HCT116 (cell line): ENCODE measurements around the gene NINJ1. TPM values are rescaled to one million over a fixed set of nuclear protein-coding genes. Genes with fewer than 3 reads are reported as not detected.

ENCODE experiments used
- ATAC-seq: fragments of 200-7000 bp; cut with Tn5 transposase; 2 replicates; pipeline ENCODE4 v1.9.1; 2020; ENCODE audit warnings: mild to moderate bottlenecking, moderate library complexity
- BruUV-seq: library from RNA; stranded (reverse); fragments of 400-500 nt; replicated peaks from 2 replicates; lab custom pipeline; 2021; lab: Mats Ljungman, UMichigan
- CTCF ChIA-PET: fragments of 300-600 bp; sonication (Branson Sonifier 250); formaldehyde crosslinking; loops from one replicate; lab custom pipeline; 2021; ENCODE audit warnings: antibody characterized with exemption; lab: Charles Lee
- POLR2A ChIA-PET: fragments of 300-600, 350-600 bp; sonication (Branson Sonifier 250); formaldehyde crosslinking; loops from one replicate; lab custom pipeline; 2021; ENCODE audit warnings: antibody characterized with exemption; lab: Charles Lee
- RAD21 ChIA-PET, 2 experiments: fragments of 300-600 bp; sonication (Branson Sonifier 250); formaldehyde crosslinking; loops; one replicate each; lab custom pipeline; 2023; ENCODE audit warnings: low total read pairs in 2 of 2; ENCODE audit not compliant: uncharacterized antibody in 2 of 2, unreplicated experiment in 2 of 2, low non-redundant PET in 1 of 2; lab: Charles Lee
- DNase-seq: peaks from one replicate; pipeline ENCODE4 v3.0.0-alpha.2; 2010; ENCODE audit warnings: low read depth, low spot score
- H2AFZ ChIP-seq: fragments of 200-600 bp; shearing (Covaris generic), sonication (generic); 2 replicates; pipeline ENCODE4 v1.6.1; 2017; ENCODE audit warnings: low read depth, mixed run types, mixed read lengths, antibody characterized with exemption, low read length; ENCODE audit not compliant: poor library complexity, severe bottlenecking
- H3K27ac ChIP-seq: 2 replicates; pipeline ENCODE4 v1.5.1; 2012; ENCODE audit warnings: low read depth, low read length
- H3K27me3 ChIP-seq: fragments of 200-600 bp; sonication (generic); 2 replicates; pipeline ENCODE4 v1.6.1; 2016; ENCODE audit warnings: mixed run types, low read length, mixed read lengths; ENCODE audit not compliant: insufficient read depth
- H3K36me3 ChIP-seq, 2 experiments: fragments of 200-500 bp in 1 of 2; fragments of 200-600 bp in 1 of 2; sonication (Bioruptor generic) in 1 of 2; sonication (generic) in 1 of 2; 2 replicates each; pipeline versions ENCODE4 v1.5.1 to v1.6.1; 2014 to 2016; ENCODE audit warnings: low read length in 2 of 2, inconsistent platforms in 1 of 2, mixed read lengths in 1 of 2, mixed run types in 1 of 2; ENCODE audit not compliant: insufficient read depth in 2 of 2, control insufficient read depth in 1 of 2
- H3K4me1 ChIP-seq, 2 experiments: fragments of 200-600 bp in 1 of 2; sonication (generic) in 1 of 2; 2 replicates each; pipeline versions ENCODE4 v1.5.1 to v1.6.1; 2012 to 2017; ENCODE audit warnings: low read length in 2 of 2, inconsistent platforms in 1 of 2, mild to moderate bottlenecking in 1 of 2, mixed read lengths in 1 of 2, mixed run types in 1 of 2, moderate library complexity in 1 of 2; ENCODE audit not compliant: insufficient read depth in 2 of 2, control insufficient read depth in 1 of 2
- H3K4me2 ChIP-seq: fragments of 200-600 bp; sonication (generic); 2 replicates; pipeline ENCODE4 v1.6.1; 2017; ENCODE audit warnings: mixed run types, low read length, mixed read lengths
- H3K4me3 ChIP-seq, 2 experiments: fragments of 200-600 bp in 1 of 2; sonication (generic) in 1 of 2; replicated peaks in 1 of 2; 2 replicates each; pipeline ENCODE4 v1.5.1; 2011 to 2016; ENCODE audit warnings: low read length in 2 of 2, control low read depth in 1 of 2, low read depth in 1 of 2, mild to moderate bottlenecking in 1 of 2, mixed read lengths in 1 of 2, mixed run types in 1 of 2
- H3K79me2 ChIP-seq: fragments of 200-600 bp; sonication (generic); 2 replicates; pipeline ENCODE4 v1.6.1; 2017; ENCODE audit warnings: mild to moderate bottlenecking, mixed run types, low read length, moderate library complexity, mixed read lengths; ENCODE audit not compliant: insufficient read depth
- H3K9ac ChIP-seq: fragments of 200-600 bp; sonication (generic); 2 replicates; pipeline ENCODE4 v1.6.1; 2016; ENCODE audit warnings: low read length, mixed read lengths
- H3K9me2 ChIP-seq: fragments of 200-600 bp; sonication (generic), shearing (Covaris generic); 2 replicates; pipeline ENCODE4 v1.6.1; 2017; ENCODE audit warnings: mixed run types, mild to moderate bottlenecking, moderate library complexity; ENCODE audit not compliant: insufficient read depth
- H3K9me3 ChIP-seq, 2 experiments: fragments of 200-500 bp in 1 of 2; fragments of 200-600 bp in 1 of 2; sonication (Bioruptor generic) in 1 of 2; sonication (generic) in 1 of 2; 2 replicates each; pipeline ENCODE4 v1.6.1; 2014 to 2017; ENCODE audit warnings: low read length in 2 of 2, mixed read lengths in 2 of 2, inconsistent platforms in 1 of 2, low read depth in 1 of 2, mild to moderate bottlenecking in 1 of 2, mixed run types in 1 of 2, moderate library complexity in 1 of 2; ENCODE audit not compliant: control insufficient read depth in 1 of 2, insufficient read depth in 1 of 2
- H4K20me1 ChIP-seq: fragments of 200-600 bp; sonication (generic), shearing (Covaris generic); 2 replicates; pipeline ENCODE4 v1.6.1; 2017; ENCODE audit warnings: mixed run types, mild to moderate bottlenecking, moderate library complexity; ENCODE audit not compliant: insufficient read depth
- ATF3 ChIP-seq: IDR thresholded peaks from 2 replicates; pipeline ENCODE4 v1.6.1; 2012
- CEBPB ChIP-seq: IDR thresholded peaks from 2 replicates; pipeline ENCODE4 v1.6.1; 2012; ENCODE audit warnings: low read depth
- CTCF ChIP-seq, 3 experiments: fragments of 200-600 bp in 1 of 3; sonication (generic) in 1 of 3; IDR thresholded peaks in 2 of 3; conservative IDR thresholded peaks in 1 of 3; 2 replicates each; pipeline ENCODE4 v1.5.1; 2012 to 2017; ENCODE audit warnings: low read depth in 2 of 3, low read length in 2 of 3, antibody characterized with exemption in 1 of 3, borderline replicate concordance in 1 of 3, control low read depth in 1 of 3, mild to moderate bottlenecking in 1 of 3, mixed read lengths in 1 of 3, mixed run types in 1 of 3, moderate library complexity in 1 of 3; ENCODE audit not compliant: insufficient read depth in 1 of 3
- EZH2 ChIP-seq: fragments of 200-600 bp; sonication (generic); IDR thresholded peaks from 2 replicates; pipeline ENCODE4 v1.6.1; 2017; ENCODE audit warnings: antibody characterized with exemption, mixed run types
- MAX ChIP-seq: IDR thresholded peaks from 2 replicates; pipeline ENCODE4 v1.6.1; 2012
- POLR2A ChIP-seq: IDR thresholded peaks from 2 replicates; pipeline ENCODE4 v1.7.0; 2011; ENCODE audit warnings: borderline replicate concordance; ENCODE audit not compliant: insufficient read depth, insufficient read length; ENCODE audit errors: extremely low read depth
- REST ChIP-seq: IDR thresholded peaks from 2 replicates; pipeline ENCODE4 v1.6.1; 2012; ENCODE audit warnings: low read depth
- SIN3A ChIP-seq: IDR thresholded peaks from 2 replicates; pipeline ENCODE4 v1.6.1; 2012; ENCODE audit warnings: low read depth
- SP1 ChIP-seq: IDR thresholded peaks from 2 replicates; pipeline ENCODE4 v1.6.1; 2012; ENCODE audit warnings: low read depth
- YY1 ChIP-seq: IDR thresholded peaks from 2 replicates; pipeline ENCODE4 v1.6.1; 2011; ENCODE audit warnings: low read length, low read depth, moderate library complexity, mild to moderate bottlenecking; ENCODE audit not compliant: insufficient replicate concordance; ENCODE audit errors: extremely low read depth
- ZBTB33 ChIP-seq: IDR thresholded peaks from 2 replicates; pipeline ENCODE4 v1.6.1; 2011; ENCODE audit warnings: mild to moderate bottlenecking, low read length, moderate library complexity; ENCODE audit not compliant: insufficient replicate concordance; ENCODE audit errors: extremely low read depth
- intact Hi-C: fragments of 100-400 bp; cut with micrococcal nuclease; formaldehyde crosslinking; loops from 2 replicates; pipeline ENCODE4 v1.10.0; 2022
- total RNA-seq: library from RNA; stranded (reverse); gene quantifications from one replicate; pipeline ENCODE4 v1.2.1, GENCODE V29; 2021; ENCODE audit not compliant: unreplicated experiment

Gene NINJ1
- total RNA-seq, 1 experiment from 2014 or later, result 34.4 TPM

- Histone ChIP-seq H3K36me3 (no peaks in the 10 kb centered on the region), H2AFZ (no peak overlapping the region), H4K20me1 (no peaks in the 10 kb centered on the region), H3K4me3 (no peak overlapping the region), H3K27ac (no peak overlapping the region), H3K9me3 (no peaks in the 10 kb centered on the region), H3K4me1 (peaks cover 0 to 4% of the 10 kb centered on the region in 2 experiments; a peak in 1 of 4 replicates), H3K4me2 (no peak overlapping the region), H3K79me2 (no peaks in the 10 kb centered on the region), H3K9me2 (no peaks in the 10 kb centered on the region), H3K9ac (no peak overlapping the region), H3K27me3 (no peaks in the 10 kb centered on the region)
- CTCF ChIA-PET, result no interaction called here
- DNase-seq (no peak), ATAC-seq (no peak)
- BruUV-seq, result no TSS peak
- RAD21 ChIA-PET, result no interaction called here
- intact Hi-C loops, result no loop called here
- TF ChIP-seq ATF3, result no peak
- POLR2A ChIA-PET, result no interaction called here
These were observed 36.5 kb upstream of the NINJ1 start for GRCh38 chr9:93170571-93170970.

GRCh38 chr9:93169444-93169843, 35.4 kb upstream of the NINJ1 start:
- Histone ChIP-seq H3K27ac (no peak overlapping the region), H4K20me1 (no peaks in the 10 kb centered on the region), H3K4me3 (no peak overlapping the region), H3K9me2 (no peaks in the 10 kb centered on the region), H3K36me3 (no peaks in the 10 kb centered on the region), H2AFZ (no peak overlapping the region), H3K4me1 (peaks cover 0 to 4% of the 10 kb centered on the region in 2 experiments; a peak in 1 of 4 replicates), H3K9me3 (no peaks in the 10 kb centered on the region), H3K9ac (no peak overlapping the region), H3K4me2 (no peak overlapping the region), H3K79me2 (no peaks in the 10 kb centered on the region), H3K27me3 (no peaks in the 10 kb centered on the region)
- no peak for DNase-seq
- intact Hi-C loops, result loop anchor here (10.0 kb wide), 1 partner anchor 285 kb away; the partner anchor contains the start of genes FAM120A and FAM120AOS
- ChIA-PET POLR2A (no interaction called here), RAD21 (no interaction called here), CTCF (interaction anchor here (0.9 kb wide), 1 partner anchor 15 kb away, joined by 3 read pairs; no protein-coding TSS in a partner anchor)
- BruUV-seq, result no TSS peak
- TF ChIP-seq CEBPB, result no peak
- no peak for TF ChIP-seq SIN3A
- no peak for TF ChIP-seq ZBTB33
- no peak for TF ChIP-seq CTCF (IDR thresholded peaks at IDR 0.05 in 2 of 3, conservative IDR thresholded peaks at IDR 0.05 in 1 of 3; ENCODE audit: borderline replicate concordance in 1 of 3, insufficient read depth in 1 of 3, low read depth in 2 of 3, low read length in 2 of 3)
- TF ChIP-seq MAX, result no peak
- no peak for TF ChIP-seq YY1
- no peak for TF ChIP-seq EZH2
- TF ChIP-seq POLR2A, result no peak
- TF ChIP-seq SP1, result no peak
- no peak for TF ChIP-seq REST
- ATAC-seq, result no peak; the same call in 1 of the 2 replicates
